Measurements from ENCODE around the gene PTPRD. TPM values are rescaled to one million over a fixed set of nuclear protein-coding genes. Genes with fewer than 3 reads are reported as not detected.

Gene PTPRD
- total and polyA plus RNA-seq, 10 donors: 0.08 to 11.7 (median 2.9) TPM

GRCh38 chr9:10571699-10572098, 41.1 kb downstream of the PTPRD start:
- no peaks in the 10 kb centered on the region for H3K36me3 ChIP-seq
- no peak overlapping the region for H3K27ac ChIP-seq
- WGBS, 5 donors: 56 to 86% (median 74%) methylated on average over 3 to 5 of the region's 5 CpGs
- intact Hi-C loops (cut with DNase I; ENCODE audit: low total_unique reads): no loop called here
- no peak for TF ChIP-seq POLR2AphosphoS5 (IDR thresholded peaks at IDR 0.05)
- no peak for TF ChIP-seq POLR2A (IDR thresholded peaks at IDR 0.05)
- no peak for TF ChIP-seq CTCF (IDR thresholded peaks at IDR 0.05 in 8 of 11, conservative IDR thresholded peaks at IDR 0.05 in 3 of 11)
- H3K9me3 ChIP-seq: peaks cover 0 to 8% (median 0%) of the 10 kb centered on the region in 8 donors
- DNase-seq: no peak
- H3K4me1 ChIP-seq: no peaks in the 10 kb centered on the region
- H3K27me3 ChIP-seq (replicated peaks in 1 of 7): no peaks in the 10 kb centered on the region
- H3K4me3 ChIP-seq: no peak overlapping the region

- WGBS, 5 donors: 60 to 88% (median 73%) methylated on average over 1 of the region's 1 CpG
- Histone ChIP-seq H3K36me3 (no peaks in the 10 kb centered on the region), H3K27ac (no peak overlapping the region), H3K4me1 (no peaks in the 10 kb centered on the region), H3K4me3 (no peak overlapping the region), H3K9me3 (peaks cover 0 to 12% (median 0%) of the 10 kb centered on the region in 8 donors), H3K27me3 (replicated peaks in 1 of 7) (no peaks in the 10 kb centered on the region)
- TF ChIP-seq POLR2A (IDR thresholded peaks at IDR 0.05) (no peak), POLR2AphosphoS5 (IDR thresholded peaks at IDR 0.05) (no peak)
- intact Hi-C loops (cut with DNase I; ENCODE audit: low total_unique reads): no loop called here
- DNase-seq: no peak
Observed at GRCh38 chr9:10566848-10567247, 46.0 kb downstream of the PTPRD start.

GRCh38 chr9:10562581-10563343, 50.0 kb downstream of the PTPRD start:
- TF ChIP-seq POLR2AphosphoS5 (IDR thresholded peaks at IDR 0.05) (no peak), POLR2A (IDR thresholded peaks at IDR 0.05) (no peak), CTCF (IDR thresholded peaks at IDR 0.05 in 8 of 11, conservative IDR thresholded peaks at IDR 0.05 in 3 of 11) (no peak)
- no peaks in the 10 kb centered on the region for H3K4me1 ChIP-seq
- WGBS, 5 donors: 75 to 87% (median 79%) methylated on average over 1 of the region's 1 CpG
- H3K36me3 ChIP-seq: no peaks in the 10 kb centered on the region
- no peak overlapping the region for H3K27ac ChIP-seq
- intact Hi-C loops (cut with DNase I; ENCODE audit: low total_unique reads): no loop called here
- no peaks in the 10 kb centered on the region for H3K27me3 ChIP-seq (replicated peaks in 1 of 7)
- DNase-seq: no peak
- H3K4me3 ChIP-seq: no peak overlapping the region
- H3K9me3 ChIP-seq: peaks cover 0 to 8% (median 0%) of the 10 kb centered on the region in 8 donors

GRCh38 chr9:10548348-10548747, 64.5 kb downstream of the PTPRD start:
- H3K4me3 ChIP-seq: no peak overlapping the region
- WGBS, 5 donors: 65 to 80% (median 77%) methylated on average over 1 of the region's 1 CpG
- H3K4me1 ChIP-seq: no peaks in the 10 kb centered on the region
- no peak overlapping the region for H3K27ac ChIP-seq
- intact Hi-C loops (cut with DNase I; ENCODE audit: low total_unique reads): no loop called here
- TF ChIP-seq POLR2A (IDR thresholded peaks at IDR 0.05) (no peak), POLR2AphosphoS5 (IDR thresholded peaks at IDR 0.05) (no peak), CTCF (IDR thresholded peaks at IDR 0.05 in 8 of 11, conservative IDR thresholded peaks at IDR 0.05 in 3 of 11) (no peak)
- H3K27me3 ChIP-seq (replicated peaks in 1 of 7): no peaks in the 10 kb centered on the region
- no peak for DNase-seq
- no peaks in the 10 kb centered on the region for H3K9me3 ChIP-seq
- H3K36me3 ChIP-seq: no peaks in the 10 kb centered on the region
